Keratinocyte (primary cell): ENCODE data around the gene ADAMTS4. TPM values are rescaled to one million over a fixed set of nuclear protein-coding genes. Genes with fewer than 3 reads are reported as not detected.

Experiments
- DNase-seq: peaks from one replicate; pipeline ENCODE4 v3.0.0-alpha.2; 2011; ENCODE audit warnings: low read depth, missing footprints, low spot score
- FAIRE-seq: peaks from 2 replicates; lab custom pipeline; 2011; peaks lifted over from hg19 to GRCh38; lab: Jason Lieb, UNC
- H2AFZ ChIP-seq: 2 replicates; pipeline ENCODE4 v1.6.0; 2012; ENCODE audit warnings: low read length, control low read depth, inconsistent platforms; ENCODE audit not compliant: control insufficient read depth
- H3K27ac ChIP-seq: 2 replicates; pipeline ENCODE4 v1.5.1; 2011; ENCODE audit warnings: low read length; ENCODE audit not compliant: control insufficient read depth, insufficient read depth
- H3K27me3 ChIP-seq: 3 replicates; pipeline ENCODE4 v1.6.0; 2011; ENCODE audit warnings: low read length; ENCODE audit not compliant: control insufficient read depth, insufficient read depth; ENCODE audit errors: extremely low read depth
- H3K36me3 ChIP-seq, 2 experiments: 2 replicates in 1 of 2; 3 replicates in 1 of 2; pipeline ENCODE4 v1.5.1; 2011; ENCODE audit warnings: low read length in 2 of 2, mild to moderate bottlenecking in 1 of 2; ENCODE audit not compliant: control insufficient read depth in 2 of 2, insufficient read depth in 2 of 2; ENCODE audit errors: extremely low read depth in 1 of 2
- H3K4me1 ChIP-seq: 3 replicates; pipeline ENCODE4 v1.5.1; 2011; ENCODE audit warnings: low read length; ENCODE audit not compliant: control insufficient read depth, insufficient read depth; ENCODE audit errors: extremely low read depth
- H3K4me2 ChIP-seq: 3 replicates; pipeline ENCODE4 v1.6.0; 2011; ENCODE audit warnings: low read depth, low read length; ENCODE audit not compliant: control insufficient read depth, insufficient read depth; ENCODE audit errors: extremely low read depth
- H3K4me3 ChIP-seq, 3 experiments: fragments of 200-600 bp in 1 of 3; sonication (generic) in 1 of 3; 2 replicates in 2 of 3; 3 replicates in 1 of 3; pipeline ENCODE4 v1.5.1; 2011 to 2016; ENCODE audit warnings: low read length in 3 of 3, mild to moderate bottlenecking in 3 of 3, control low read depth in 2 of 3, inconsistent platforms in 1 of 3, low read depth in 1 of 3, mixed read lengths in 1 of 3, mixed run types in 1 of 3, moderate library complexity in 1 of 3; ENCODE audit not compliant: control insufficient read depth in 2 of 3, insufficient read depth in 2 of 3; ENCODE audit errors: extremely low read depth in 1 of 3
- H3K79me2 ChIP-seq: 2 replicates; pipeline ENCODE4 v1.6.0; 2012; ENCODE audit warnings: low read length; ENCODE audit not compliant: control insufficient read depth, insufficient read depth
- H3K9ac ChIP-seq: 3 replicates; pipeline ENCODE4 v1.6.0; 2011; ENCODE audit warnings: low read length; ENCODE audit not compliant: control insufficient read depth, insufficient read depth; ENCODE audit errors: extremely low read depth
- H3K9me1 ChIP-seq: 3 replicates; pipeline ENCODE4 v1.6.0; 2011; ENCODE audit warnings: low read length; ENCODE audit not compliant: control insufficient read depth, insufficient read depth; ENCODE audit errors: extremely low read depth
- H3K9me3 ChIP-seq: 2 replicates; pipeline ENCODE4 v1.5.1; 2012; ENCODE audit warnings: low read depth, low read length; ENCODE audit not compliant: control insufficient read depth
- H4K20me1 ChIP-seq: 3 replicates; pipeline ENCODE4 v1.6.0; 2011; ENCODE audit warnings: low read length; ENCODE audit not compliant: control insufficient read depth, insufficient read depth; ENCODE audit errors: extremely low read depth
- EZH2 ChIP-seq: IDR thresholded peaks from one replicate; pipeline ENCODE4 v1.6.1; 2012; ENCODE audit warnings: inconsistent platforms, mild to moderate bottlenecking, low read length, moderate library complexity
- dilution Hi-C: fragments of 300-500 bp; cut with MboI; formaldehyde crosslinking; loops from one replicate; pipeline ENCODE4 v1.7.0; 2020; ENCODE audit warnings: low sequenced_read_pairs; ENCODE audit not compliant: extremely low pct_ligation_motif_present
- polyA plus RNA-seq, 5 experiments: library from polyadenylated mRNA; depleted of rRNA in 3 of 5; stranded (reverse) in 3 of 5; stranded (forward) in 1 of 5; unstranded in 1 of 5; fragments of >200 nt; gene quantifications; 1 replicate in 1 of 5; 2 replicates in 3 of 5; 3 replicates in 1 of 5; pipeline versions ENCODE4 v1.2.1 to v1.2.3, GENCODE V29; 2011 to 2012; ENCODE audit warnings: missing spikeins in 2 of 5, low read depth in 1 of 5, low replicate concordance in 1 of 5
- TF ChIP-seq, protein P1 (sequence below), 3 experiments: IDR thresholded peaks in 1 of 3; conservative IDR thresholded peaks in 1 of 3; optimal IDR thresholded peaks in 1 of 3; 2 replicates in 2 of 3; 3 replicates in 1 of 3; pipeline versions ENCODE3 to v1.5.1; 2011; ENCODE audit warnings: low read length in 3 of 3, mild to moderate bottlenecking in 3 of 3, moderate library complexity in 2 of 3, control low read depth in 1 of 3, inconsistent platforms in 1 of 3; ENCODE audit not compliant: insufficient read depth in 2 of 3; ENCODE audit errors: extremely low read depth in 1 of 3

ADAMTS4 gene
- polyA plus RNA-seq, 1 donor (not counting 4 experiments of a cell fraction or from before 2014, with no cell fraction given), result 0.35 TPM

- peaks cover 8% of the 10 kb centered on the region for H3K4me1 ChIP-seq
These were observed 26.5 kb downstream of the ADAMTS4 start for GRCh38 chr1:161172349-161172748.

GRCh38 chr1:161171696-161172095 lies 27.2 kb downstream of the ADAMTS4 start:
- FAIRE-seq, result no peak
- Histone ChIP-seq H3K4me1 (peaks cover 13% of the 10 kb centered on the region), H4K20me1 (no peaks in the 10 kb centered on the region), H3K27me3 (no peaks in the 10 kb centered on the region), H3K9me1 (no peaks in the 10 kb centered on the region), H3K4me2 (no peak overlapping the region), H3K9ac (no peak overlapping the region), H3K36me3 (peaks cover 25 to 39% of the 10 kb centered on the region in 2 experiments), H2AFZ (no peak overlapping the region), H3K9me3 (no peaks in the 10 kb centered on the region), H3K27ac (no peak overlapping the region), H3K79me2 (peaks cover 11% of the 10 kb centered on the region), H3K4me3 (no peak overlapping the region)
- no peak for DNase-seq
- dilution Hi-C loops, result no loop called here
- TF ChIP-seq, protein P1, sequence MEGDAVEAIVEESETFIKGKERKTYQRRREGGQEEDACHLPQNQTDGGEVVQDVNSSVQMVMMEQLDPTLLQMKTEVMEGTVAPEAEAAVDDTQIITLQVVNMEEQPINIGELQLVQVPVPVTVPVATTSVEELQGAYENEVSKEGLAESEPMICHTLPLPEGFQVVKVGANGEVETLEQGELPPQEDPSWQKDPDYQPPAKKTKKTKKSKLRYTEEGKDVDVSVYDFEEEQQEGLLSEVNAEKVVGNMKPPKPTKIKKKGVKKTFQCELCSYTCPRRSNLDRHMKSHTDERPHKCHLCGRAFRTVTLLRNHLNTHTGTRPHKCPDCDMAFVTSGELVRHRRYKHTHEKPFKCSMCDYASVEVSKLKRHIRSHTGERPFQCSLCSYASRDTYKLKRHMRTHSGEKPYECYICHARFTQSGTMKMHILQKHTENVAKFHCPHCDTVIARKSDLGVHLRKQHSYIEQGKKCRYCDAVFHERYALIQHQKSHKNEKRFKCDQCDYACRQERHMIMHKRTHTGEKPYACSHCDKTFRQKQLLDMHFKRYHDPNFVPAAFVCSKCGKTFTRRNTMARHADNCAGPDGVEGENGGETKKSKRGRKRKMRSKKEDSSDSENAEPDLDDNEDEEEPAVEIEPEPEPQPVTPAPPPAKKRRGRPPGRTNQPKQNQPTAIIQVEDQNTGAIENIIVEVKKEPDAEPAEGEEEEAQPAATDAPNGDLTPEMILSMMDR (optimal IDR thresholded peaks at IDR 0.05 in 1 of 3, IDR thresholded peaks at IDR 0.05 in 1 of 3, conservative IDR thresholded peaks at IDR 0.05 in 1 of 3; ENCODE audit: extremely low read depth in 1 of 3, insufficient read depth in 2 of 3, low read length in 3 of 3), result no peak
- TF ChIP-seq EZH2, result no peak

More at GRCh38 chr1:161172349-161172748, 26.5 kb downstream of the ADAMTS4 start:
- FAIRE-seq, result no peak
- Histone ChIP-seq H3K9ac (no peak overlapping the region), H3K27me3 (no peaks in the 10 kb centered on the region), H3K9me1 (no peaks in the 10 kb centered on the region), H3K27ac (no peak overlapping the region), H3K4me2 (no peak overlapping the region), H3K79me2 (peaks cover 16% of the 10 kb centered on the region), H4K20me1 (no peaks in the 10 kb centered on the region), H2AFZ (no peak overlapping the region), H3K9me3 (no peaks in the 10 kb centered on the region), H3K4me3 (no peak overlapping the region), H3K36me3 (peaks cover 25 to 39% of the 10 kb centered on the region in 2 experiments)
- TF ChIP-seq, protein P1 (optimal IDR thresholded peaks at IDR 0.05 in 1 of 3, IDR thresholded peaks at IDR 0.05 in 1 of 3, conservative IDR thresholded peaks at IDR 0.05 in 1 of 3; ENCODE audit: extremely low read depth in 1 of 3, insufficient read depth in 2 of 3, low read length in 3 of 3), result no peak
- no peak for TF ChIP-seq EZH2
- dilution Hi-C loops, result no loop called here
- no peak for DNase-seq
